ENCODE data around the gene PPARA.

GRCh38 chr22:46162285-46162684 is 12.0 kb downstream of the PPARA start:
- TF ChIP-seq, protein P1, sequence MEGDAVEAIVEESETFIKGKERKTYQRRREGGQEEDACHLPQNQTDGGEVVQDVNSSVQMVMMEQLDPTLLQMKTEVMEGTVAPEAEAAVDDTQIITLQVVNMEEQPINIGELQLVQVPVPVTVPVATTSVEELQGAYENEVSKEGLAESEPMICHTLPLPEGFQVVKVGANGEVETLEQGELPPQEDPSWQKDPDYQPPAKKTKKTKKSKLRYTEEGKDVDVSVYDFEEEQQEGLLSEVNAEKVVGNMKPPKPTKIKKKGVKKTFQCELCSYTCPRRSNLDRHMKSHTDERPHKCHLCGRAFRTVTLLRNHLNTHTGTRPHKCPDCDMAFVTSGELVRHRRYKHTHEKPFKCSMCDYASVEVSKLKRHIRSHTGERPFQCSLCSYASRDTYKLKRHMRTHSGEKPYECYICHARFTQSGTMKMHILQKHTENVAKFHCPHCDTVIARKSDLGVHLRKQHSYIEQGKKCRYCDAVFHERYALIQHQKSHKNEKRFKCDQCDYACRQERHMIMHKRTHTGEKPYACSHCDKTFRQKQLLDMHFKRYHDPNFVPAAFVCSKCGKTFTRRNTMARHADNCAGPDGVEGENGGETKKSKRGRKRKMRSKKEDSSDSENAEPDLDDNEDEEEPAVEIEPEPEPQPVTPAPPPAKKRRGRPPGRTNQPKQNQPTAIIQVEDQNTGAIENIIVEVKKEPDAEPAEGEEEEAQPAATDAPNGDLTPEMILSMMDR (IDR thresholded peaks at IDR 0.05; ENCODE audit: low read length), result no peak
- TF ChIP-seq EZH2 (IDR thresholded peaks at IDR 0.05; ENCODE audit: borderline replicate concordance, low read length), result no peak

Measured in OCI-LY1 (cell line).